SU-DHL-6 (cell line): ENCODE measurements around the gene RAB4B.

ENCODE experiments used
- EZH2phosphoT487 ChIP-seq: fragments of 200-600 bp; sonication (generic), shearing (Covaris generic); conservative IDR thresholded peaks from 2 replicates; pipeline ENCODE4 v1.6.1; 2018; ENCODE audit warnings: mild to moderate bottlenecking, antibody characterized with exemption, low read length, moderate library complexity, mixed read lengths
- TF ChIP-seq, protein P1 (sequence below): fragments of 200-600 bp; sonication (generic); IDR thresholded peaks from one replicate; pipeline ENCODE4 v1.5.1; 2017; ENCODE audit warnings: antibody characterized with exemption, mild to moderate bottlenecking, low read length, moderate library complexity; ENCODE audit not compliant: insufficient read depth, poor library complexity, severe bottlenecking

DNA sequence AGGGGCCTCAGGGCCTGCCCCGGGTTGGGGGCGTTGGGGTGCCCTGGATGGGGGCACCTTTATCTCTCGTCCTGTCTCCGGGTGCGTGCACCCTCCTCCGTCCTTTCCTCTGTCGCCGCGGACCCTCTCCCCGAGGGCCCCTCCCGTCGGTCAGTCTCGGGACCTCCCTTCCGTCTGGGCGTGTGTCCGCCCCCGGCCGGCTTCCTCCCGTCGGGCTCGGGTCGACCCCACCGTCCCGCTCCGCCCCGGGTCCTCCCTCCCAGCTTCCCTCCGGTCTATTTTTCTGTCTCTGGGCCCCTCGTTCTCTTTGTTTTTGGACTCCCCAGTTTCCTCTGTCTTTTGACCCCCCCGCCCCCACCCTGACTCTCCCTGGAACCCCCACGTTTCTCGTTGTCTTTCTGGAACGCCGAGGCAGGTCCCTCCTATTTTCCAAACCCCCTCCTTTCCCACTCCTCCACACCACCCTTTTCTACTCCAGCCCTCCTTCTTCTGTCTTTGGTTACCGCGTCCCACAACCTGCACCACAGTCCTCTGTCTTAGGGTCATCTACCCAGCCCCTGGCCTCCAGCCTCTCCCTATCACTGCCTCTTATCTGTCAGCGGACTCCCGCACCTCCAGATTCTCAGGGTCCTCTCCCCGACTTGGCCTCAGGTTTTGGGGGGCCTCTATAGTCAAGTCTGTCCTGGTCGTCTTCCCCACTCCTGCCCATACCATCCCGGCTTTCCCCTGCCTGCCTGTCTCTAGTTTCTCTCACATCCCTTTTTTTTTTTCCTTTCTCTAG is 21.7 kb downstream of the RAB4B start:
- TF ChIP-seq, protein P1, sequence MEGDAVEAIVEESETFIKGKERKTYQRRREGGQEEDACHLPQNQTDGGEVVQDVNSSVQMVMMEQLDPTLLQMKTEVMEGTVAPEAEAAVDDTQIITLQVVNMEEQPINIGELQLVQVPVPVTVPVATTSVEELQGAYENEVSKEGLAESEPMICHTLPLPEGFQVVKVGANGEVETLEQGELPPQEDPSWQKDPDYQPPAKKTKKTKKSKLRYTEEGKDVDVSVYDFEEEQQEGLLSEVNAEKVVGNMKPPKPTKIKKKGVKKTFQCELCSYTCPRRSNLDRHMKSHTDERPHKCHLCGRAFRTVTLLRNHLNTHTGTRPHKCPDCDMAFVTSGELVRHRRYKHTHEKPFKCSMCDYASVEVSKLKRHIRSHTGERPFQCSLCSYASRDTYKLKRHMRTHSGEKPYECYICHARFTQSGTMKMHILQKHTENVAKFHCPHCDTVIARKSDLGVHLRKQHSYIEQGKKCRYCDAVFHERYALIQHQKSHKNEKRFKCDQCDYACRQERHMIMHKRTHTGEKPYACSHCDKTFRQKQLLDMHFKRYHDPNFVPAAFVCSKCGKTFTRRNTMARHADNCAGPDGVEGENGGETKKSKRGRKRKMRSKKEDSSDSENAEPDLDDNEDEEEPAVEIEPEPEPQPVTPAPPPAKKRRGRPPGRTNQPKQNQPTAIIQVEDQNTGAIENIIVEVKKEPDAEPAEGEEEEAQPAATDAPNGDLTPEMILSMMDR = no peak
- no peak for TF ChIP-seq EZH2phosphoT487
